Activated CD4-positive, alpha-beta T cell treated with anti-CD3 and anti-CD28 coated beads, Interleukin-2, amount 10 ng/mL, durations not matched to agents 7 days and 5 days (primary cell): ENCODE data around the gene FBRS. TPM values are rescaled to one million over a fixed set of nuclear protein-coding genes. Genes with fewer than 3 reads are reported as not detected.

Experiments used
- CTCF ChIA-PET: fragments of 350-600 bp; sonication (Branson Sonifier 250); formaldehyde crosslinking; loops from one replicate; lab custom pipeline; 2021; ENCODE audit warnings: antibody characterized with exemption; lab: Charles Lee
- POLR2A ChIA-PET: fragments of 350-600 bp; sonication (Branson Sonifier 250); formaldehyde crosslinking; loops from one replicate; lab custom pipeline; 2021; ENCODE audit warnings: antibody characterized with exemption; lab: Charles Lee
- DNase-seq: peaks from one replicate; pipeline ENCODE4 v3.0.0-alpha.2; 2020
- H3K27ac Mint-ChIP-seq: one replicate; pipeline ENCODE4 v1.8.0; 2021; ENCODE audit warnings: mild to moderate bottlenecking, moderate library complexity, mixed read lengths
- H3K27me3 Mint-ChIP-seq: one replicate; pipeline ENCODE4 v1.8.0; 2021; ENCODE audit warnings: mixed read lengths
- H3K36me3 Mint-ChIP-seq: one replicate; pipeline ENCODE4 v1.8.0; 2021; ENCODE audit warnings: low read depth, mixed read lengths
- H3K4me1 Mint-ChIP-seq: one replicate; pipeline ENCODE4 v1.8.0; 2021; ENCODE audit warnings: mixed read lengths
- H3K4me3 Mint-ChIP-seq: one replicate; pipeline ENCODE4 v1.8.0; 2021; ENCODE audit warnings: mild to moderate bottlenecking, moderate library complexity, mixed read lengths
- H3K9me3 Mint-ChIP-seq: one replicate; pipeline ENCODE4 v1.8.0; 2021; ENCODE audit warnings: mixed read lengths
- total RNA-seq, 2 experiments: library from RNA; stranded (reverse); gene quantifications; one replicate each; pipeline ENCODE4 v1.2.3, GENCODE V29; 2021

FBRS gene
- total RNA-seq, 2 experiments from 2014 or later = 88.9 to 109 TPM

- peaks cover 30% of the 10 kb centered on the region for H3K36me3 Mint-ChIP-seq
Measured at GRCh38 chr16:30669026-30669902, 11.0 kb downstream of the FBRS start.

DNA sequence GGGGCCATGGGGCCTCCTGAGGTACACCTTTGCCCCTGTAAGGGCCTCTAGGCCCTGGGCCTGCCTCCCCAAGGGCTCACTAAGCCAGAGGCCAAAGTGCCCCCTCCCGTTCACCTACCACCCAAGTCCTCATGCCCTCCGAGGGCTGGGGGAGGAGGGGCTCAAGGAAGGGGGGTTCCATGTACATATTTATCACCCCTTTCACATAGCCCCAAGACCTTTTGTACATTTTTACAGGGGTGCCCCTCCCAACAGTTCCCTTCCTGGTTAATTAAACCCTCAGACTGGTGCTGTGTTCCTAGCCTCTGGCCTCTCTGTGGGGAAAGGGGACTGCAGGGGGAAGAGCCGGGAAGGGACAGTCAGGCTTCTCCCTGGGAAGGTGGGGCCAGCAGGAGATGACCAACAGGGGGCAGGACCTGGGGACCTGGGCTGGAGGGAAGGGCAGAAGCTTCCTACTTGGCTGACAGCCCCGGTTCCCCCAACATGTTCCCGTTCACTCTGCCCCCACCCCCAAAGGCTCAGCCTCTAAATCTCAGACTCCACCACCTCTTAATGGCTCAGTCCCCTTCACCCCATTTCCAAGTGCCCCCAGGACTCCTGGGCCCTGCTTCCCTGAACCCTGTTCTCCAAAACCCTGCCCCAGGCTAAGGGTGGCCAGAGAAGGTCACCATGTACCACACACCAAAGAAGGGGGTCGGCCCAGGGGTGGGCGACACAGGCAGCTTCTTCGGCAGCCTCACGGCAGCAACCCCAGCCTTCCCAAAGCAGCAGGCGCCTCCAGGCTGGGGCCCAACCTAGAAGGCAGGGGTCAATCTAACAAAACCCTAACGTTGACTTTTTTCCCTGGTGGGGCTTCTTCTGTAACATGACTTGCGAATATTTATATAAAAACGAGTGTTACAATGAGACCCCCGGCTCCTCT is 11.9 kb downstream of the FBRS start:
- ChIA-PET CTCF (interaction anchor here (0.6 kb wide), 1 partner anchor 15 kb away, joined by 5 read pairs; no protein-coding TSS in a partner anchor), POLR2A (no interaction called here)
- H3K36me3 Mint-ChIP-seq = peaks cover 25% of the 10 kb centered on the region
- DNase-seq = no peak
- H3K27ac Mint-ChIP-seq = no peak overlapping the region
- peaks cover 5% of the 10 kb centered on the region for H3K4me1 Mint-ChIP-seq
- H3K27me3 Mint-ChIP-seq = no peaks in the 10 kb centered on the region
- H3K9me3 Mint-ChIP-seq = no peaks in the 10 kb centered on the region
- no peak overlapping the region for H3K4me3 Mint-ChIP-seq

More at GRCh38 chr16:30669026-30669902, 11.0 kb downstream of the FBRS start:
- H3K9me3 Mint-ChIP-seq = no peaks in the 10 kb centered on the region
- H3K27me3 Mint-ChIP-seq = no peaks in the 10 kb centered on the region
- POLR2A ChIA-PET = no interaction called here
- no peak overlapping the region for H3K4me3 Mint-ChIP-seq
- CTCF ChIA-PET = interaction anchor here (0.6 kb wide), 2 partner anchors 15 to 25 kb away, joined by 3 to 5 read pairs; no protein-coding TSS in a partner anchor
- H3K27ac Mint-ChIP-seq = no peak overlapping the region
- H3K4me1 Mint-ChIP-seq = peaks cover 5% of the 10 kb centered on the region
- no peak for DNase-seq

DNA sequence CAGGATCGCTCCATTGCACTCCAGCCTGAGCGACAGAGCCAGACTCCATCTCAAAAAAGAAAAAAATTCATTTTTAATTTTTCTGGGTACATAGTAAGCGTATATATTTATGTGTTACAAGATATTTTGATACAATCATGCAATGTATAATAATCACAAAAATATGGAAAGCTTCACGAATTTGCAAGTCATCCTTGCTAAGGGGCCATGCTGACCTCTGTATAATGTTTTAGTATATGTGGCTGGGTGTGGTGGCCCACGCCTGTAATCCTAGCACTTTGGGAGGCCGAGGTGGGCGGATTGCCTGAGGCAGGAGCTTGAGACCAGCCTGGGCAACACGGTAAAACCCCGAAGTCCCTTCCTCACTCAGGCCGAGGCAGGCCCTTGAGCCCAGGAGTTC is 16.9 kb downstream of the FBRS start:
- Mint-ChIP-seq H3K4me1 (no peaks in the 10 kb centered on the region), H3K27me3 (no peaks in the 10 kb centered on the region), H3K27ac (no peak overlapping the region), H3K36me3 (peaks cover 7% of the 10 kb centered on the region), H3K9me3 (no peaks in the 10 kb centered on the region), H3K4me3 (no peak overlapping the region)
- POLR2A ChIA-PET = no interaction called here
- CTCF ChIA-PET = interaction anchor here (1.4 to 3.9 kb wide), 3 partner anchors 14 to 19 kb away, joined by 5 to 22 read pairs (median 8); no protein-coding TSS in a partner anchor
- no peak for DNase-seq

DNA sequence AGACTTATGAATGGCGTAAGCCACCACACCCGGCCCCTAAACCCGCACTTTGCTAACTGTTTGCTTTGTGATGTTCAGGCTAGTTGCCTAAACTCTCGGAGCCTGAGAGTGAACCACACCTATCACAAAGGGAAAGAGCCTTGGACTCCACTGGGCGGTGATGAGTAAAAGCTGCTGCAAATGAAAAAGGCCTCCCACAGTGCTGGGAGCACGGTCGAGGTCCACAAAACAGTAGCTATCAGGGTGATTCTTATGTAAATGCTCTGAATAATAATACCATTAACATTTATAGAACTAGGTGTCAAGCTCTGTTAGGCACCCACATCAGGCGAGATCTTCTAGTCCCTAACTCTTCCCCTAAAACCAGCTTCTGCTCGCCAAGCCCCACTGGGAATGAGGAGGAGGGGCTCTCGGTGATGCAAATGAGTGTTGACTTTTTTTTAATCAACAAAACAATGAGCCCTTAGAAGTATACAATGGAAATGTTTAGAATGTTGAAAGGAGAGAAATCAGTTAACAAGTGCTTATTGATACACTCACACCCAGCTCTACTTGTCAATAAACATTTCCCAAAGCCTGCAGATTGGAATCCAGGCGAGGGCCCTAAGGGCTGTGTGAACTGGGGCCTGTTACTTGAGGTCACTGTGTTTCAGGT is 19.8 kb downstream of the FBRS start:
- Mint-ChIP-seq H3K4me3 (no peak overlapping the region), H3K27ac (no peak overlapping the region)
- POLR2A ChIA-PET = no interaction called here

GRCh38 chr16:30678586-30678970 is 20.3 kb downstream of the FBRS start:
- ChIA-PET POLR2A (no interaction called here), CTCF (interaction anchor here (0.6 to 1.2 kb wide), 3 partner anchors 16 to 258 kb away, joined by 3 to 6 read pairs (median 5); partner anchors contain the start of gene FBRS)
- H3K9me3 Mint-ChIP-seq = no peaks in the 10 kb centered on the region
- H3K4me1 Mint-ChIP-seq = no peaks in the 10 kb centered on the region
- H3K27me3 Mint-ChIP-seq = no peaks in the 10 kb centered on the region
- no peak overlapping the region for H3K27ac Mint-ChIP-seq
- no peak overlapping the region for H3K4me3 Mint-ChIP-seq
- DNase-seq = no peak
- H3K36me3 Mint-ChIP-seq = no peaks in the 10 kb centered on the region

More for the DNA sequence above, 19.8 kb downstream of the FBRS start:
- H3K4me1 Mint-ChIP-seq = no peaks in the 10 kb centered on the region
- no peaks in the 10 kb centered on the region for H3K36me3 Mint-ChIP-seq
- no peaks in the 10 kb centered on the region for H3K27me3 Mint-ChIP-seq
- DNase-seq = no peak
- CTCF ChIA-PET = interaction anchor here (0.6 to 1.2 kb wide), 4 partner anchors 17 to 258 kb away, joined by 3 to 6 read pairs (median 4); partner anchors contain the start of gene FBRS
- H3K9me3 Mint-ChIP-seq = no peaks in the 10 kb centered on the region

GRCh38 chr16:30680326-30680725 is 22.1 kb downstream of the FBRS start:
- no peak overlapping the region for H3K4me3 Mint-ChIP-seq
- CTCF ChIA-PET = interaction anchor here (0.6 to 1.6 kb wide), 3 partner anchors 13 to 977 kb away, joined by 3 to 7 read pairs (median 3); no protein-coding TSS in a partner anchor
- no peaks in the 10 kb centered on the region for H3K27me3 Mint-ChIP-seq
- POLR2A ChIA-PET = interaction anchor here (0.7 kb wide), 1 partner anchor 8 kb away, joined by 4 read pairs; no protein-coding TSS in a partner anchor
- no peak for DNase-seq
- no peaks in the 10 kb centered on the region for H3K4me1 Mint-ChIP-seq
- no peaks in the 10 kb centered on the region for H3K36me3 Mint-ChIP-seq
- no peak overlapping the region for H3K27ac Mint-ChIP-seq
- no peaks in the 10 kb centered on the region for H3K9me3 Mint-ChIP-seq

- Mint-ChIP-seq H3K4me3 (no peak overlapping the region), H3K27me3 (no peaks in the 10 kb centered on the region), H3K36me3 (no peaks in the 10 kb centered on the region), H3K4me1 (peaks cover 8% of the 10 kb centered on the region), H3K9me3 (no peaks in the 10 kb centered on the region), H3K27ac (no peak overlapping the region)
- CTCF ChIA-PET = interaction anchor here (0.5 to 1.6 kb wide), 5 partner anchors 8 to 200 kb away, joined by 3 to 5 read pairs (median 4); partner anchors contain the start of gene FBRS
- POLR2A ChIA-PET = interaction anchor here (0.6 kb wide), 1 partner anchor 130 kb away, joined by 3 read pairs; the partner anchor contains the start of gene ZNF764
- no peak for DNase-seq
Measured at GRCh38 chr16:30688701-30689100, 30.5 kb downstream of the FBRS start.

DNA sequence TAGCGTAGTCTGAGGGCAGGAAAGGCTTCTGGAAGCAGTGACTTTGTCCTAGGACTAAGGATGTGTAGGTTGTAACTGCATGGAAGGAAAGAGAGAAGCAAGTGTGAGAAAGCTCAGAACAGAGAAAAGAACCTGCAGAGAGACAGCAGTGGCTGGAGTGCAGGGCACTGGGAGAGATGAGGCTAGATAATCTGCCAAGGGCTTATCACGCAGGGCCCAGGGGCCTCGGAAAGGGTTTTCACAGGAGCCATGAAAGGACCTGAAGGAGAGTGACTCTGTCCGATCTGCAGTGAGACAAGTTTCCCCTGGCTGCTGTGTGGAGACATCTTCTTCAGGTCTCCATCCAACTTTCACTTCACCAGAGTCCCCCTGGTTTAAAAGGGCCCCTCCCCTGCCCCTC is 33.7 kb downstream of the FBRS start:
- H3K9me3 Mint-ChIP-seq = no peaks in the 10 kb centered on the region
- no peaks in the 10 kb centered on the region for H3K27me3 Mint-ChIP-seq
- CTCF ChIA-PET = interaction anchor here (2.2 to 5.7 kb wide), 2 partner anchors 27 to 33 kb away, joined by 7 to 32 read pairs; partner anchors contain the start of gene FBRS

DNA sequence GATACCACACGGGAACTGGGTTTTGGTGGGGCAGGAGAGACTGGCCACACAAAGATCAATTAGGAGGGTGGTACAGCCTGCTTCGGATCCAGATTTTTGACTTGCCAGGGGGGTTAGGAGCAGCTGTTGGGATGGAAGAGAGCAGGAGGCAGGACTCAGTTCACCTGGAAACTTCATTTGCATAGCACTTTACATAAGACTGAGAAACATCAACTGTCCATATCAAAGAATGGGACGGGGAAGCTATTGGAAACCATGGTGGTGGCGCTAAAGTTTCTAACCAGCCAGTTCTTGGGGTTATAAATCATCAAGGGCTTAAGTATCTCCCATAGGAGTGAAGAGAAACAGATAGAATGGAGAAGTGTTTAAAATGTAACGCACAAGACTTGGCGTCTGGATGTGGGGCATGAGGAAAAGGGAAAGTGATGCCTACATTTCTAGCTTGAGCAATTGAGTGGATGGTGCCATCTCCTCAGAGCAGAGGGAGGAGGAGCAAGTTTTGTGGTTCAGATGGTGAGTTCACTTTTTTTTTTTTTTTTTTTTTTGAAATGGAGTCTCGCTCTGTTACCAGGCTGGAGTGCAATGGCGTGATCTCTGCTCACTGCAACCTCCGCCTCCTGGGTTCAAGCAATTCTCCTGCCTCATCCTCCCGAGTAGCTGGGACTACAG is 34.3 kb downstream of the FBRS start:
- Mint-ChIP-seq H3K9me3 (no peaks in the 10 kb centered on the region), H3K27ac (no peak overlapping the region), H3K36me3 (no peaks in the 10 kb centered on the region), H3K4me3 (no peak overlapping the region), H3K4me1 (peaks cover 32% of the 10 kb centered on the region), H3K27me3 (no peaks in the 10 kb centered on the region)
- CTCF ChIA-PET = interaction anchor here (0.6 to 5.7 kb wide), 8 partner anchors 16 to 329 kb away, joined by 3 to 32 read pairs (median 8); partner anchors contain the start of genes FBRS and PRR14
- POLR2A ChIA-PET = no interaction called here
- no peak for DNase-seq

More for the DNA sequence above, 33.7 kb downstream of the FBRS start:
- Mint-ChIP-seq H3K27ac (no peak overlapping the region), H3K4me1 (peaks cover 26% of the 10 kb centered on the region), H3K4me3 (no peak overlapping the region), H3K36me3 (no peaks in the 10 kb centered on the region)
- DNase-seq = no peak
- POLR2A ChIA-PET = no interaction called here

GRCh38 chr16:30694926-30695693 is 36.9 kb downstream of the FBRS start:
- H3K9me3 Mint-ChIP-seq = no peaks in the 10 kb centered on the region
- ChIA-PET CTCF (interaction anchor here (0.6 to 5.7 kb wide), 16 partner anchors 11 to 300 kb away, joined by 3 to 32 read pairs (median 7); partner anchors contain the start of genes FBRS, PRR14 and ZNF48), POLR2A (no interaction called here)
- no peaks in the 10 kb centered on the region for H3K27me3 Mint-ChIP-seq
- peaks cover 43% of the 10 kb centered on the region for H3K4me1 Mint-ChIP-seq
- peaks cover 10% of the 10 kb centered on the region for H3K36me3 Mint-ChIP-seq
- no peak overlapping the region for H3K4me3 Mint-ChIP-seq
- no peak for DNase-seq
- H3K27ac Mint-ChIP-seq = peak overlapping the region; percentile 17
